Airway epithelial cell (primary cell): ENCODE measurements around the gene SEC23A. TPM values are rescaled to one million over a fixed set of nuclear protein-coding genes. Genes with fewer than 3 reads are reported as not detected.

Experiments used
- total RNA-seq: library from RNA; depleted of rRNA; stranded (reverse); fragments of >200 nt; gene quantifications from 2 replicates; pipeline ENCODE4 v1.2.3, GENCODE V29; 2015

The SEC23A gene
- total RNA-seq = 63.2 and 68.4 TPM in 2 replicates

DNA sequence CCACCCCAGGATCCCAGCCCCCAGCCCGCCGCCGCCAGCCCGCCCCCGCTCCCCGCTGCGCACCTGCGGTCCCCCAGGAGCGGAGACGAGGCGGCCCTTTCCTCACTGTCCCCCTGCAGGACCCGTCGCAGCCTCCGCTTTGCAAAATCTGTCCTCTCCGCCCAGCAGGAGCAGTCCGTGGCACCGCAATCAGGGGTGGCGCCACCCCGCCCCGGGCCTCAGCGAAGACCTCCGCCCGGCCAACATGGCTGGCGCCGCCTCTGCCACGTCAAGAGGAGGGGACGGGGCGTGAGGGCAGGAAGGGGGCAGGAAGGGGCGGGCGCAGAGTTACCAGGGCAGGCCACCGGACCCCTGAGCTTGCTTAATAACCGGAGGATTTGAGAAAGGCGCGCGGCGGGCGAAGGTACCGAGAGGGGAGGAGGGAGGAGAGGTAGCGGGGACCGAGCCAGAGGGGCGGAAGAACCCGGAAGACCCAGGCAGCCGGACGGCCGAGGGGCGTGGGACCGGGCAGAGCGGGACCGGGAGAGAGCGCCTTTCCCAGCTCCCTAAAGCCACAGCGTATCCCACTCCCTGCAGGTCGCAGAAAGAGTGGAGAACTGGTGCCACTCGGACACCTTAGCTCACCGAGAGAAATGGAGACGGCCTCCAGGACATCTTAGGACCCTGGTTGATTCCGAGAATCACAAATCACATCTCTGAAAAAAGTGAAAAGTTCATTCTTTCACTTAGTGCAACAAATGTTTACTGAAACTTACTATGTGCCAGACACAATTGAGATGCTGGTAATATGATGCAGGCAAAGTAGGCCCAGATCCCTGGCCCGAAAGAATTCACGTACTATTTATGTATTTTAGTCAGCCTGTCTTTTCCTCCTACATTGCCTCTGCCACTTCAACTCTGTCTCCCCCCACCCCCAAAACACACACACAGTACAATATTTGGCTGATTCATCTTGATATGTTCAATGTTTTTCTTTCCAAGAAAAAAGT, at the start of gene SEC23A:
TSS of gene SEC23A (minus strand) at position 267 of the 989 bp plus-strand sequence. CDS start 7,117 bp downstream, outside the sequence.

DNA sequence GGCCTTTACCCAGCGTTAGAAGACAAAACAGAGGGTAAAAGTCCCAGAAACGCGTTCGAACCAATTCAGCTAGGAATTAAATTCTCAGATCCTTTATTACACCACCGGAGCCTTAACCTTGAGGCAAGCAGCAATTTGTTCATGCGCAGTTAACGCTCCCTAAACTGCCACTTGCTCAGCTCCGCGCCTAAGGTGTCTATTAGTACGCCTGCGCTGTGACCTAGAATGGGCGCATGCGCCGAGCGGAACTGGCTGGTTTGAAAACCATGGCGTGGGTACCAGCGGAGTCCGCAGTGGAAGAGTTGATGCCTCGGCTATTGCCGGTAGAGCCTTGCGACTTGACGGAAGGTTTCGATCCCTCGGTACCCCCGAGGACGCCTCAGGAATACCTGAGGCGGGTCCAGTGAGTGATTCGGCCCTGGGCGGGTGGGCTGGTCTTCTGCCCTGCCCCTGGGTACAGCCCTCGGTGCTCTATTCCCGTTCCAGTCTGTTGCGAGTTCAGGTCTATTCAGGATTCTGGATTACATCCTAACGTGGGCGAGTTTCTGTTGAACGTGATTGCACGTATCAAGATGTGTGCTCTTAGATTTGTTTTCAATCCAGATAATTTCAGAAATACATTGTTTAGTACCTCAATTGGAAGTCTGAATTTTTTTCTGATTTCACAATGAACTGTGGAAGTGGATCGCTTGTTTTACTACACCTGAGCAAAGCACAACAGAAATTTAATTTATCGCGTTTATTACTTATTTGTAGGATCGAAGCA, 11.2 kb upstream of the SEC23A start, which contains the start of gene GEMIN2:
TSS of gene GEMIN2 (plus strand) at position 251 of the 766 bp plus-strand sequence. CDS start at position 267, 16 bp downstream.

Other genes with a start within 250 kb of the SEC23A start
- gene GEMIN2, start 11.1 kb upstream of the SEC23A start, total RNA-seq = 29.5 and 45.6 TPM in 2 replicates
- gene TRAPPC6B, start 67.1 kb upstream of the SEC23A start, total RNA-seq = 15.5 and 26.7 TPM in 2 replicates
- gene PNN, start 72.0 kb upstream of the SEC23A start, total RNA-seq = 19.1 and 21.4 TPM in 2 replicates
- gene MIA2, start 130.7 kb upstream of the SEC23A start, total RNA-seq = 16.4 and 20.0 TPM in 2 replicates